Tracheal epithelial cell (primary cell): ENCODE results near the gene GOLGA8O. TPM values are rescaled to one million over a fixed set of nuclear protein-coding genes. Genes with fewer than 3 reads are reported as not detected.

Experiments used
- total RNA-seq: library from RNA; depleted of rRNA; stranded (reverse); fragments of >200 nt; gene quantifications from 2 replicates; pipeline ENCODE4 v1.2.1, GENCODE V29; 2014

GOLGA8O gene, protein sequence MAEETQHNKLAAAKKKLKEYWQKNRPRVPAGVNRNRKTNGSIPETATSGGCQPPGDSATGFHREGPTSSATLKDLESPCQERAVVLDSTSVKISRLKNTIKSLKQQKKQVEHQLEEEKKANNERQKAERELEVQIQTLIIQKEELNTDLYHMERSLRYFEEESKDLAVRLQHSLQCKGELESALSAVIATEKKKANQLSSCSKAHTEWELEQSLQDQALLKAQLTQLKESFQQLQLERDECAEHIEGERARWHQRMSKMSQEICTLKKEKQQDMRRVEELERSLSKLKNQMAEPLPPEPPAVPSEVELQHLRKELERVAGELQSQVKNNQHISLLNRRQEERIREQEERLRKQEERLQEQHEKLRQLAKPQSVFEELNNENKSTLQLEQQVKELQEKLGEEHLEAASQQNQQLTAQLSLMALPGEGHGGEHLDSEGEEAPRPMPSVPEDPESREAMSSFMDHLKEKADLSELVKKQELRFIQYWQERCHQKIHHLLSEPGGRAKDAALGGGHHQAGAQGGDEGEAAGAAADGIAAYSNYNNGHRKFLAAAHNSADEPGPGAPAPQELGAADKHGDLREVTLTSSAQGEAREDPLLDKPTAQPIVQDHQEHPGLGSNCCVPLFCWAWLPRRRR
- 0.48 TPM in 1 of 2 replicates, not detected in the other for total RNA-seq

GRCh38 chr15:32455534-32455933, at the start of gene GOLGA8O:
Gene GOLGA8O, minus strand, starts transcription at chr15:32455634. Its CDS starts 98 bp downstream, at chr15:32455536.

GRCh38 chr15:32403192-32403591, 52.2 kb downstream of the GOLGA8O start, which contains the start of gene GOLGA8K:
Gene GOLGA8K, minus strand, starts transcription at chr15:32403292. Its CDS starts 98 bp downstream, at chr15:32403194.

Other genes with a start within 250 kb of the GOLGA8O start
- gene GOLGA8K, start 52.3 kb downstream of the GOLGA8O start, total RNA-seq, result not detected in 2 replicates
- 0.72 and 2.8 TPM in 2 replicates for gene GOLGA8N, start 137.8 kb upstream of the GOLGA8O start, total RNA-seq
- gene ARHGAP11A, start 159.9 kb upstream of the GOLGA8O start, total RNA-seq, result 2.1 and 4.6 TPM in 2 replicates
- gene SCG5, start 186.1 kb upstream of the GOLGA8O start, total RNA-seq, result 1.7 and 12.8 TPM in 2 replicates